HG02870 (cell line): Measurements from ENCODE around the gene PSMC4.

ENCODE experiments used
- ATAC-seq: cut with Tn5 transposase; IDR thresholded peaks from one replicate; pipeline ENCODE4 v1.9.1; 2021; ENCODE audit warnings: mild to moderate bottlenecking, moderate library complexity; ENCODE audit not compliant: unreplicated experiment

PSMC4 gene

GRCh38 chr19:39970675-39971379, at the start of gene PSMC4:
Gene PSMC4 (plus strand): TSS chr19:39971165. CDS start chr19:39971203, 38 bp downstream.
- peak; percentile 95 for ATAC-seq

DNA sequence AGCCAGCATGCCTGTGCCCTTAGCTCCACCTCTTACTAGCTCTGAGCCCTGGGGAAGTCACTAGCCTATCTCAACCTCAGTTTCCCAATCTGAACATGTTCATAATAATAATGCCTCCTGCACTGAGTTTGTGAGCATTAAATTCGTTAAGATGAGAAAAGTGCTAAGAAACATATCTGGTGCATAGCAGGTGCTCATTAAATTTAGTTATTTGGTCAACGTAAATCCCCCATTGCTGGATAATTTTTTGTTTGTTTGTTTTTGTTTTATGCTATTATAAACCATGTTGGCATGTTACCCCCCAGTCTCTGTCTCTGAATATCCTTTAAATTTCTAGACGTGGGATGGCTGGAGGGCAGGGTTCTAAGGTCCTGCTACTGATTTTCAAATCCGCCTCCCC, 47.1 kb upstream of the PSMC4 start:
- ATAC-seq: no peak

DNA sequence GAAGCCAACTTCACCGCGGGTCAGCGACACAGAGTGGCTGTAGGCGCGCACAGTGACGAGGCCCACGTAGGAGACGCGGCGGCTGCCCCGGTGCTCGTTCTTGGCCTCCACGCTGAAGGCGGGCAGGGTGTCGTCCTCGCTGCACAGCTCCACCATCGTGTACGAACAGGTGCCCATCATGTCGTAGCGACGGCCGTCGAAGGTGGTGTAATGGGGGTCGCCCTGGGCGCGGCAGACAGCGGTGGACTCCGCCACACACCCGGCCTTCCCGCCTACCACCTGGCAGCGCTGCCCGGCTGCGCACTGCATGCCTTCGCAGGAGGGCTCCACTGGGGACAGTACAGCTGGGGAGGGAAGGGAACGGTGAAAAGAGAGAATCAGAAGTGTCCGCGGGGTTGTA, 46.6 kb upstream of the PSMC4 start:
- no peak for ATAC-seq

DNA sequence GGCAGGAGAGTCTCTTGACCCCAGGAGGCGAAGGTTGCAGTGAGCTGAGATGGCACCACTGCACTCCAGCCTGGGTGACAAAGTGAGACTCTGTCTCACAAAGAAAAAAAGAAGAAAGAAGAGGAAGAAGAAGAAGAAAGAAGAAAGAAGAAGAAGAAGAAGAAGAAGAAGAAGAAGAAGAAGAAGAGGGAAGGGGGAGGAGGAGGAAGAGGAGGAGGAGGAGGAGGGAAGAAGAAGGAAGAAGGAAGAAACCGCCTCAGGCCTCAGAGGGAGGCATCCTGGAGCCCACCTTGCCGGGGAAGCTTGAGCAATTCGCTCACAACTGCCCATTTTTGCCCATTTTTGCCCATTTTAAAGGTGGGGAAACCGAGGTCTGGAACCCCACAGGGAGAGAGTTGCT, 46.0 kb upstream of the PSMC4 start:
- ATAC-seq: no peak

DNA sequence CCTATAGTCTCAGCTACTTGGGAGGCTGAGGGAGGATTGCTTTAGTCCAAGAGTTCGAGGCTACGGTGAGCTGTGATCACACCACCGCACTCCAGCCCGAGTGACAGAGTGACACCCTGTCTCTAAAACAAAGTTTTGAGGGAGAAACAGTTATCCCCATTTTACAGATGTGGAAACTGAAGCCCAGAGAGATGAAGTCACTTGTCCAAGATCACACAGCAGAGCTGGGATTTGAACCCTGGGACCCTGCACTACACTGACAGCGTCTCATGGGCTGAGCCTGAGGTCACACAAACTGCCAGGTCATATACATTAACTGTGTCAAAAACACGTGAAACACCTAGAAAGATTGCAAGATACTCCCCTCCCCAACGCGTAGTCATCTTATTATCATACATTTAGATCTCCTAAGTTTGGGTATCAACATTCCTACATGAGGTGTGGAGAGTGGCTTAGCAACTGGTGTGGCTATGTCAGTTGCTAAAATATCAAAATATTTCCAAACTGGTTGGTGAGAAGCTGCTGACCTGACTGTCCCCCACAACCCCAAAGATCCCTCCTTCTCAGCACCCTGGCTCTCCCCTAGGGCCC, 44.7 kb upstream of the PSMC4 start:
- ATAC-seq: no peak

DNA sequence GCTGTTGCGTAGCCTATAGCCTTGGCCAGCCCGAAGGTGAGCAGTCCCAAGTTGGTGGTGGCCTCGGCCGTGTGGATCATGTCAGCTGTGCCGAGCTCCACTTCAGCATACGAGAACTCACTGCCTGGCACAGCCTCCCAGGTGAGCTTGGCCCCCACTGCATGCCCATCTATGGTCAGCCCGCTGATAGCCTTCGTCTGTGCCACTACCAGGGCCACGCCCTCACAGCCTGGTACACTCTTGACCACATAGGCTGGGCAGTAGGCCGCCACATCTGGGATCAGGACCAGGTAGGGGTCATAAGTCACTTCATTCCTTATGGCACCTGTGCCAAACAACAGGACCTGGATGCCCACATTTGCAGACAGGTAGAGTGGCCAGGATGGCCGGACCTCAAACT, 43.9 kb upstream of the PSMC4 start:
- no peak for ATAC-seq

- no peak for ATAC-seq
Observed at GRCh38 chr19:39927524-39928356, 43.2 kb upstream of the PSMC4 start.

DNA sequence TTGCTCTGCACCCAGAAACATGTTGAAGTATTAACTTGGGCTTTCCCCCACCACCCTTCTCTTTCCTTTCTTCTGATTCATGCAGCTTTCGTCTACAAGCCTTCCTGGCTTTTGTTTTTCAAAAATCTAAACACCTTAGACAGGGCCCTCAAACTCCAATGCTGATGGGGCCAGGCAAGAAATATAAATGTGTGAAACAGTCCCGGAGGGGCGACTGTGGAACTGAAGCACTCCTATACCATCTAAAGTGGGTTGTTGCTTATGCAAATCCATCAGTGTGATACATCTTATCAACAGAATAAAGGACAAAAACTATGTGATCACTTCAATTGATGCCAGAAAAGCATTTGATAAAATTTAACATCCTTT, 42.6 kb upstream of the PSMC4 start:
- no peak for ATAC-seq

- no peak for ATAC-seq
Observed at GRCh38 chr19:39929750-39930149, 41.2 kb upstream of the PSMC4 start.

DNA sequence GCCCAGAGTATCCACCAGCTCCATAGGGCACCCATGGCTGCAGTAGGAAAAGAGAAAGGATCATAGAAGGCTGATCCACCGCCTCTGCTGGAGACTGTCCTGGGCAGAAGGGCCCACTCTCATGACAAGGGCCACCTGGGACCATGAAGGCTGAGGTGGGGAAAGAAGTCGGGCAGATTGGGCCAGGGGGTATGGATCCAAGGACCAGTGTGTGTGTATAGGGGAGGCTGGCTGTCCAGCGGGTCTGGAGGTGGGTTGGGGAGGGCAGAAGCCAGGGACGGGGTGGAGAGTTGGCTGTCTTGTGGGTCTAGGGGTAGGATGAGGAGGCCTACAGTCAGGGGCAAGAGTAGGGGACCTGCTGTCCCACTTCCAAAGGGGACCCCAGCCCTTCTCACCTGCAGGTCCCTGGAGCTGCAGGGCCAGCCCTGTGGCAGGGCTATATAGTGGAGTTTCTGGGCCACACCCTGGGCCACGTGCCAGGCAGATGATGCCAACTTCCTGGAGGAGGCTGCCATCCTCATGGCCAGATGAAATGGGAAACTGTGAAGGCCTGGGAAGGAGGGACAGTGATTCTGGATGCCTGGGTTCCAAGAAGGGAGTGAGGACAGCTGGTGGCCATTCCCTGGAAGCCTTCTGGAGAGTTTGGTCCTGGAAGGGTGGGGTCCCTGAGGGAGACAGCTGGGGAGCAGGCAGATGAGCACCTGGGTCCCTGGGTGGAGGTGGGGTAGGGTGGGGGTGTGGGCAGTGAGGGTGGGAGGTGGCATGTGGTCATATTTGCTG, 36.2 kb upstream of the PSMC4 start, which contains the start of gene FCGBP:
TSS of gene FCGBP (minus strand) at position 51 of the 780 bp plus-strand sequence.
- no peak for ATAC-seq

DNA sequence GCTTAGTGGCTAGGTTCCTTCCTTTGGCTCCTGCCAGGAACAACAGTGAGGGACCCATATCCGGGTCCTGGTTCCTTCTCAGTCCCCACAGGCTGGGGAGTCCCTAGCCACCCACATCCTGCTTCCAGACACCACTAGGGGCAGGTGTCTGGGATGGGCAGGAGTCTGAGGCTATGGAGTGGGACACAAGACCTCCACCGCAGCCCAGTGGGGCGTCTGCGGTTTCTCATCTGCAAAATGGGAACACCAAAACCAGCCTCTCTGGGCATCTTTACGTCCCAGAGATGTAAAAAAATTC, 35.7 kb upstream of the PSMC4 start:
- ATAC-seq: no peak

- no peak for ATAC-seq
Observed at GRCh38 chr19:39936020-39936419, 34.9 kb upstream of the PSMC4 start.

GRCh38 chr19:39936622-39937021, 34.3 kb upstream of the PSMC4 start:
- no peak for ATAC-seq

- ATAC-seq: no peak
Observed at GRCh38 chr19:39937094-39937720, 33.8 kb upstream of the PSMC4 start.

- ATAC-seq: no peak
Observed at GRCh38 chr19:39937787-39938186, 33.2 kb upstream of the PSMC4 start.

DNA sequence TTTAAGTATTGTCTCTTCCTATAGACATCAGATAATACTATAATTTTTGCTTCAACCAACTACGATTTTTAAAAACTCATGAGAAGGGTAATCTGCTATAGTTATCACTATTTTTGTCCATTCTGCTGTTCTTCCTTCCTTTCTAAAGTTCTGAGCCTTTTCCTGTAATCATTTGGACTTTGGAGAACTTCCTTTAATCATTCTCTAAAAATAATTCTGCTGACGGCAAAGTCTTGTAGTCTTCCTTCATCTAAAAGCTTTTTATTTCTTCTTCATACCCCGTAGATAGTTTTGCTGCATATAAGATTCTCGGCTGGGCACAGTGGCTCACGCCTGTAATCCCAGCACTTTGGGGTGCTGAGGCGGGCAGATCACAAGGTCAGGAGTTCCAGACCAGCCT, 31.4 kb upstream of the PSMC4 start:
- ATAC-seq: no peak

DNA sequence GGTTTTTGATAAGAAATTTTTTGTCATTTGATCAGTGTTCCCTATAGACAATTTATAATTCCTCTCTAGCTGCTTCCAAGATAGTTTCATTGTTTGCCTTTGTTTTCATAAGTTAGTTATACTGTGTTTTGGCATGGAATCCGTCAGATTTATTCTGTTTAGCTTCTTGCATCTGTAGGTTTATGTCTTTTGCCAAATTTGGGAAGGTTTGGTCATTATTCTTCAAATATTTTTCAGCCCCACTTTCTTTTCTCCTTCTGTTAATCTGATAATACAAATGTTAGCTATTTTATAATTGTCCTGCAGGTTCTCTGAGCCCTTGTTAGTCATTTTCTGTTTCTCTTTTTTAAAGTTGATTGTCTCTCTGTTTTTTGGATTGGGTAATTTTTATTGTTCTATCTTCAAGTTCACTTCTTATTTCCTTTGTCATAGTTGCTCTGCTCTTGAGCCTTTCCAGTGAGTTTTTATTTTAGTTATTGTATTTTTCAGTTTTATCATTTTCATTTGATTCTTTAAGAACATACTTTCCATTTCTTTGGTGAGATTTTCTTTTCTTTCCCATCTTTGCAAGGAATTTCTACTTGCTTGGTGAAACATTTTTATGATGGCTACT, 30.6 kb upstream of the PSMC4 start:
- ATAC-seq: no peak

GRCh38 chr19:39941151-39941550, 29.8 kb upstream of the PSMC4 start:
- no peak for ATAC-seq

GRCh38 chr19:39941615-39942365, 29.2 kb upstream of the PSMC4 start:
- ATAC-seq: peak; percentile 57

GRCh38 chr19:39942366-39942730, 28.6 kb upstream of the PSMC4 start:
- no peak for ATAC-seq
